Liver (tissue), 9 donors: ENCODE data around the gene EIF4B. TPM values are rescaled to one million over a fixed set of nuclear protein-coding genes. Genes with fewer than 3 reads are reported as not detected.

Experiments
- DNase-seq: peaks from one replicate; pipeline ENCODE4 v3.0.0-alpha.2; 2017; ENCODE audit warnings: low spot score
- H3K27ac ChIP-seq, 2 donors: one replicate each; pipeline ENCODE4 v1.7.0; 2013; ENCODE audit warnings: inconsistent platforms in 2 of 2, low read length in 2 of 2, control low read depth in 1 of 2, low read depth in 1 of 2, mild to moderate bottlenecking in 1 of 2
- H3K27me3 ChIP-seq, 4 donors: one replicate each; pipeline versions ENCODE4 v1.6.1 to v1.7.0; 2013; ENCODE audit warnings: low read length in 3 of 4, inconsistent platforms in 1 of 4, mild to moderate bottlenecking in 1 of 4, moderate library complexity in 1 of 4; ENCODE audit not compliant: control insufficient read depth in 4 of 4, insufficient read depth in 4 of 4
- H3K36me3 ChIP-seq, 4 donors: one replicate each; pipeline versions ENCODE4 v1.6.1 to v1.7.0; 2013; ENCODE audit warnings: low read length in 3 of 4, mild to moderate bottlenecking in 3 of 4, low read depth in 1 of 4, moderate library complexity in 1 of 4; ENCODE audit not compliant: control insufficient read depth in 4 of 4, insufficient read depth in 3 of 4
- H3K4me1 ChIP-seq, 4 donors: one replicate each; pipeline versions ENCODE4 v1.6.1 to v1.7.0; 2013; ENCODE audit warnings: low read length in 3 of 4, mild to moderate bottlenecking in 3 of 4, moderate library complexity in 1 of 4; ENCODE audit not compliant: control insufficient read depth in 4 of 4, insufficient read depth in 4 of 4
- H3K4me3 ChIP-seq, 3 donors: one replicate each; pipeline versions ENCODE4 v1.6.1 to v1.7.0; 2013; ENCODE audit warnings: low read length in 3 of 3, control low read depth in 1 of 3, low read depth in 1 of 3, mild to moderate bottlenecking in 1 of 3
- H3K9ac ChIP-seq, 2 donors: one replicate each; pipeline ENCODE4 v1.7.0; 2013; ENCODE audit warnings: low read length in 2 of 2, mild to moderate bottlenecking in 2 of 2, moderate library complexity in 2 of 2, control low read depth in 1 of 2, low read depth in 1 of 2
- H3K9me3 ChIP-seq, 4 donors: one replicate each; pipeline versions ENCODE4 v1.6.1 to v1.7.0; 2013; ENCODE audit warnings: low read length in 3 of 4; ENCODE audit not compliant: control insufficient read depth in 4 of 4
- EGR1 ChIP-seq, 2 donors: IDR thresholded peaks; 2 replicates each; pipeline ENCODE4 v1.6.1; 2016 to 2018; ENCODE audit warnings: antibody characterized with exemption in 2 of 2, low read depth in 2 of 2
- FOXA2 ChIP-seq: IDR thresholded peaks from 2 replicates; pipeline ENCODE4 v1.6.1; 2016; ENCODE audit warnings: antibody characterized with exemption
- HNF4A ChIP-seq, 2 donors: conservative IDR thresholded peaks; 2 replicates each; pipeline ENCODE4 v1.6.1; 2016; ENCODE audit warnings: antibody characterized with exemption in 2 of 2, mild to moderate bottlenecking in 2 of 2
- HNF4G ChIP-seq: IDR thresholded peaks from 2 replicates; pipeline ENCODE4 v1.6.1; 2016; ENCODE audit warnings: antibody characterized with exemption
- JUND ChIP-seq, 2 donors: IDR thresholded peaks; 2 replicates each; pipeline ENCODE4 v1.6.1; 2016; ENCODE audit warnings: antibody characterized with exemption in 2 of 2
- MAX ChIP-seq: IDR thresholded peaks from 2 replicates; pipeline ENCODE4 v1.6.1; 2016; ENCODE audit warnings: antibody characterized with exemption
- NR2F2 ChIP-seq: IDR thresholded peaks from 2 replicates; pipeline ENCODE4 v1.6.1; 2016; ENCODE audit warnings: antibody characterized with exemption
- RAD21 ChIP-seq, 2 donors: IDR thresholded peaks; 2 replicates each; pipeline ENCODE4 v1.6.1; 2016; ENCODE audit warnings: antibody characterized with exemption in 2 of 2, mild to moderate bottlenecking in 2 of 2
- REST ChIP-seq: IDR thresholded peaks from 2 replicates; pipeline ENCODE4 v1.6.1; 2016; ENCODE audit warnings: antibody characterized with exemption, mild to moderate bottlenecking
- RXRA ChIP-seq, 2 donors: IDR thresholded peaks; 2 replicates each; pipeline ENCODE4 v1.6.1; 2017 to 2018; ENCODE audit warnings: antibody characterized with exemption in 2 of 2, mild to moderate bottlenecking in 1 of 2
- SP1 ChIP-seq: IDR thresholded peaks from 2 replicates; pipeline ENCODE4 v1.6.1; 2018; ENCODE audit warnings: antibody characterized with exemption, mild to moderate bottlenecking
- TAF1 ChIP-seq: conservative IDR thresholded peaks from 2 replicates; pipeline ENCODE4 v1.6.1; 2016; ENCODE audit warnings: antibody characterized with exemption, mild to moderate bottlenecking
- YY1 ChIP-seq: IDR thresholded peaks from 2 replicates; pipeline ENCODE4 v1.6.1; 2016; ENCODE audit warnings: antibody characterized with exemption, mild to moderate bottlenecking
- ZBTB33 ChIP-seq: IDR thresholded peaks from 2 replicates; pipeline ENCODE4 v1.6.1; 2016; ENCODE audit warnings: antibody characterized with exemption
- WGBS: extraction: QIAGEN DNeasy Blood & Tissue Kit; methylation state at CpG from one replicate; pipeline ENCODE4 v1.1.7; 2013; 5-methylcytosine and 5-hydroxymethylcytosine counted together
- polyA plus RNA-seq, 2 donors: library from polyadenylated mRNA; stranded (reverse) in 1 of 2; unstranded in 1 of 2; fragments of 200-250 nt in 1 of 2; fragments of >200 nt in 1 of 2; fragmentation: Nextera tagmentation in 1 of 2; extraction: Ambion mirVana in 1 of 2; gene quantifications; one replicate each; pipeline versions ENCODE4 v1.2.1 to v1.2.3, GENCODE V29; 2013 to 2015
- total RNA-seq, 2 donors: library from RNA; depleted of rRNA; stranded (reverse); fragments of >200 nt; gene quantifications; one replicate each; pipeline ENCODE4 v1.2.3, GENCODE V29; 2014
- donor health status: healthy.
- donor health status: healthy.
- donor health status: healthy.
- donor health status: healthy.
- donor health status: healthy.

The EIF4B gene
- total and polyA plus RNA-seq, 4 donors, result 32.1 to 273 (median 169) TPM

DNA sequence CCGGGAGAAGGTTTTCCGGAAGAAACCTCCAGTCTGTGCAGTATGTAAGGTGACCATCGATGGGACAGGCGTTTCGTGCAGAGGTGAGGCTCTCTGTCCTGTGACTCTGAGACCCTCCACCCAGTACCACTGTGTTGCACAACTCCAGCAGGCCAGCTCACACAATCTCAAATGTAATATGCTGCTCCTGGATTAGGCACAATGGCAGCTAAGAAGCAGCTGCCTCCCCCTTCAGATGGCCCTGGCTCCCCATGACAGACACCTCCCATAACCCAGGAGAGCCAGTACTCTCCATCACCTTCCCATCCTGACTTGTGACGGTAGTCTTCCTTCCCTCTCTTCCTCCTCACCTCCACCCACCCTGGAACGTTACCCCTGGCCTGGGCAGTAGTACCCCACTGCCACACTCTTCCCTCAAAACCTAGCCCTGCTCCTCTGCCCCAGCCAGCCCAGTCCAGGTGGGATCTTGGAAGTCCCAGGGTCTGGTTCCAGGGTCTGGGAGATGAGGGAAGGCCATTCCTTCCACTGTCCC is 45.7 kb downstream of the EIF4B start:
- DNase-seq, result no peak
- Histone ChIP-seq H3K4me1 (peaks cover 9 to 71% (median 45%) of the 10 kb centered on the region in 4 donors), H3K27ac (peak overlapping the region; percentile 94 to 98), H3K27me3 (no peaks in the 10 kb centered on the region), H3K9ac (peak overlapping the region; percentile 31 to 66), H3K9me3 (no peaks in the 10 kb centered on the region), H3K4me3 (peak overlapping the region; percentile 80 to 94 (median 87)), H3K36me3 (peaks cover 3 to 13% (median 10%) of the 10 kb centered on the region in 4 donors)
- TF ChIP-seq EGR1 (IDR thresholded peaks at IDR 0.05; ENCODE audit: low read depth in 2 of 2), result no peak
- TF ChIP-seq HNF4G, result no peak
- 20% methylated on average over 7 of the region's 7 CpGs for WGBS

GRCh38 chr12:53052419-53053217 is 46.4 kb downstream of the EIF4B start:
- Histone ChIP-seq H3K9ac (peak overlapping the region; percentile 31 to 66), H3K27ac (peak overlapping the region; percentile 94 to 98), H3K9me3 (no peaks in the 10 kb centered on the region), H3K27me3 (no peaks in the 10 kb centered on the region), H3K36me3 (peaks cover 3 to 18% (median 16%) of the 10 kb centered on the region in 4 donors), H3K4me3 (peak overlapping the region; percentile 8 to 94 (median 80)), H3K4me1 (peaks cover 9 to 75% (median 45%) of the 10 kb centered on the region in 4 donors)
- peak; percentile 63 for DNase-seq
- TF ChIP-seq RAD21 (IDR thresholded peaks at IDR 0.05) (no peak), ZBTB33 (no peak), NR2F2 (peak; percentile 25), YY1 (peak; percentile 30), FOXA2 (no peak), JUND (IDR thresholded peaks at IDR 0.05) (no peak), REST (peak; percentile 95), HNF4A (conservative IDR thresholded peaks at IDR 0.05) (peak in 1 of 2 donors; percentile 47), RXRA (IDR thresholded peaks at IDR 0.05) (peak; percentile 22 to 37), SP1 (peak; percentile 45), MAX (peak; percentile 55), EGR1 (IDR thresholded peaks at IDR 0.05; ENCODE audit: low read depth in 2 of 2) (peak in 1 of 2 donors; percentile 18), TAF1 (no peak)
- 29% methylated on average over 11 of the region's 11 CpGs for WGBS
